ENCODE data around the gene AFAP1L2. TPM values are rescaled to one million over a fixed set of nuclear protein-coding genes. Genes with fewer than 3 reads are reported as not detected.

The AFAP1L2 gene
- total RNA-seq, result 41.6 TPM

DNA sequence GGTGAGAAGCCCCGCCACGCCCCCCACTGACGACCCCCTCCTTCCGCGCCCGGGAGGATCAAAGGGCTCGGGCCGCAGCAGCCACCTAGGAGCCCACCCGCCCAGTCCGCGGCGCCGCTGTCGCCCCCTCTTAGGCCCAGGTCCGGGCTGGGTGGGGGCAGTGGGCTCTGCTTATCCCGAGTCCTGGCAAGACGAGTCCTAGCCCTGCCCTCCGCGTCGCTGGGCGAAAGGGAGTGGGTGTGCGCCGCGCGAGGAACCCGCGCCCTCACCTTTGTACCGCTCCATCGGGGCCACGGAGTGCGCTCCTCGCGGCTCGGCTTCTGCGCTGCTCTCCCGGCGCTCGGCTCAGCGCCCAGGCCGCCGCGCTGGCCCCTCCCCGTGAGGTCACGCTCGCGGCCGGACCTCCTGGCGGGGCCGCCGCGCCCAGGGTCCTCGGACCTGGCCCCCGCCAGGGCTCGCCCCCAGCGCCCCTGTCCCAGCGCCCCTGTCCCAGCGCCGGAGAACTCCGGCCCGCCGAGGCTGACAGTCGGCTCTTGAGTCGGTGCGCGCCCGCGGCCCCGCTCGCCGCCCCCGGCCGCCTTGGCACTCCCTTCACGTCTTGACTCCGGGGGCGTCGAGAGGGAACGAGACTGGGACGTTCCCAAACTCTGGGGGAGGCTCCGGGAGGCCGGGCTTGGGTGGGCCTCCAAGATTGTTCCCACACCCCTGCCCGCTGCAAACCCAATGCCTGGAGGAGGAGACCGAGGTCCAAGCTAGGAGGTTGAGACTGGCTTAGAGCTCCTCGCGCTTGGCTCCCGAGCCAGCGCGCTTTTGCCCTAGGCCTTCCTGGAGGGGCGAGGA is at the start of gene AFAP1L2:
Gene AFAP1L2, minus strand, starts transcription at position 332 of the 840 bp plus-strand sequence. Its CDS starts 47 bp downstream, at position 285.

Small RNAs within 50 kb of the gene (small RNA-seq; reads per million reads assigned to genes)
- gene RN7SL384P (ENCODE audit: low replicate concordance), result not detected

Other genes with a start within 250 kb of the AFAP1L2 start
- gene CCDC186, start 230.3 kb downstream of the AFAP1L2 start, total RNA-seq, result 20.3 TPM
- 0.06 TPM for gene TDRD1, start 225.1 kb downstream of the AFAP1L2 start, total RNA-seq
- 3.0 TPM for gene VWA2, start 165.2 kb downstream of the AFAP1L2 start, total RNA-seq

Measured in metanephros (tissue), 2 donors.